ENCODE results near the gene RPA3.

GRCh38 chr7:7718492-7718891, at the start of gene RPA3:
- TF ChIP-seq CTCF (IDR thresholded peaks at IDR 0.05; ENCODE audit: extremely low read depth in 1 of 2, insufficient read depth in 1 of 2, low read depth in 1 of 2, low read length in 2 of 2) (no peak), POLR2A (IDR thresholded peaks at IDR 0.05; ENCODE audit: low read depth, low read length) (no peak)
